GM19193 (cell line): Measurements from ENCODE around the gene MIER3.

Experiments used
- POLR2A ChIP-seq: IDR thresholded peaks from 4 replicates; pipeline ENCODE4 v1.6.1; 2011; ENCODE audit not compliant: insufficient read depth, insufficient read length; ENCODE audit errors: extremely low read depth

The MIER3 gene

DNA sequence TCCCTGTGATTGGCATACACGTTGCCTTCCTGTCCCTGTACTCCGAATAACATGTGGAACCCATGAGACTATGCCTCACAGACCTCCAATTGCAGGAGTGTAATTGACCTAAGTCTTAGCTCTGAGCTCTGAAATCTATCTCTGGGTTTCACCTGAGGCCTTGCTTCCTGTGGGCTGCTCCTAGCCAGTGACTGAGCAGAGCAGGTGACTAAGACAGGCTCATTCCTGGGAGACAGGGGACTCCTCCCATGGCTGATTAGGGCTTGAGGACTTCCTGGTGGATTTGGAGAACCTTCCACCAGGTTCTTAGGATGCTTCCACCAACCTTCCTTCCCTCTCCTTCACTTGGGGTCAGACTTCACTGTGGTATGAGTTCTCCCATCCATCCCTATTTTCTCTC lies 22.3 kb upstream of the MIER3 start:
- TF ChIP-seq POLR2A = no peak

- TF ChIP-seq POLR2A = no peak
Observed at GRCh38 chr5:56973473-56973872, 21.6 kb upstream of the MIER3 start.

DNA sequence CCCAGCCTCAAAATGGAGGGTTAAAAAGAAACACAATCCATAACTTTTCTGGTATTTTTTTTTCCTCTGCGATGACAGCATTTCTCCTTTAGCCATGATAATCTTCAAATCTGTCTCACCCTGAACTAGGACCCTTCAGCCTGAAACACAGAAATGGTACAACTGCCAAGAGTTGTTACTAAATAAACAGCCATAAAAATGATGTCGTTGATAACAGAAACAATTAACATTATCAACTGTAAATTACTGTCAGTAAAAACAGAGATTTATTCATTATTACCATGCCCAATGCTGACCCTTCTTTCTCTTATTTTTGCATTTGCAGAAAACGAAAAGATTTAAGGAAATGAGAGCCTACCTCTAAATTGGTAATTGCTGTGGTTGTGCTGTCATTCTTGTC lies 19.4 kb upstream of the MIER3 start:
- TF ChIP-seq POLR2A = no peak

GRCh38 chr5:56964173-56964572 lies 12.2 kb upstream of the MIER3 start:
- TF ChIP-seq POLR2A = no peak

DNA sequence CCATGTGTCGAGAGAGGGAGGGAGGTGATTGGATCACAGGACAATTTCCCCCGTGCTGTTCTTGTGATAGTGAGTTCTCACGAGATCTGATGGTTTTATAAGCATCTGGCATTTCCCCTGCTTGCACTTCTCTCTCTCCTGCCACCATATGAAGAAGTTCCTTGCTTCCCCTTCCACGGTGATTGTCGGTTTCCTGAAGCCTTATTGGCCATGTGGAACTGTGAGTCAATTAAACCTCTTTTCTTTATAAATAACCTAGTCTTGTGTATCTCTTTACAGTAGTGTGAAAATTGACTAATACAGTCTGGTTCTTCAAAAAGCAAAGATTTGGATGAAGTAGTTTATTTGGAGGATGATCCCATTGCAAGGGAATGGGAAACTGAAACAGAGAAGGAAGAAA lies 11.3 kb upstream of the MIER3 start:
- no peak for TF ChIP-seq POLR2A

DNA sequence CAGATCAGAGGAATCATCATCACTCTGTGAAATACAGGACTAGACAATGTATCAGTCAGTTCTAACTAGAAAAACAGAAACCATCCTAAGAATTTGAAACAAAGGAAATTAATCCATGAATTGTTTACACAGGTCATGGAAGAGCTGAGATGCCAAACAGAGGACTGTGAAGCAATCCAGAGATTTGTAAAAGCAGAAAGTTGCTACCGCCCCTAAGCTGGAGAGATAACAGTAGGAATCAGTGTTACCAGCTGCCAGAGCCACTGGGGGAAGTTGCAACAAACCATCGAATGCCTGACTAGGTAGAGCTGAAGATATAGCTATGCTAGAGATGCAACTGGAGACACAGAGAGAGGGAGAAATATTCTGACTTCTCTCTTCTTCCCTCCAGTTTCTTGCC lies 10.4 kb upstream of the MIER3 start:
- TF ChIP-seq POLR2A = no peak

DNA sequence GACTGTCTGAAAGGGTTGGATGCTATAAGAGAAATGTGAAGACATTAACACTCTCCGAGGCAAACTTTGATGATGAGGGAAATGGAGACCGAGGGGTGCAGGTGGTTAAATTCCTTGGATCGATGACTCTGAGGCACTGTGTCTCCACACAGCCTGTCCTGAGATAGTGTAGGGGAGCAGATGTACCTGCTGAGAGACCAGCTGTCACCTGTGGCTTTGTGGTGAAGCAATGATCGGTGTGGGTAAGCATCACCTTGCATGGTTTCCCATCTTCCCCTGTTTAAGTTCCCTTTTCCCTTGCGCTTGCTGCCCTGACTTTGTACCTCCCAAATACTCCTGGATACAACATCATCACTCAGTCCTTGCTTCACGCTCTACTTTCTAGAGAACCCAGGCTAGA lies 9.8 kb upstream of the MIER3 start:
- TF ChIP-seq POLR2A = no peak

- TF ChIP-seq POLR2A = no peak
Observed at GRCh38 chr5:56959326-56959725, 7.4 kb upstream of the MIER3 start.

- TF ChIP-seq POLR2A = no peak
Observed at GRCh38 chr5:56958595-56958994, 6.7 kb upstream of the MIER3 start.

GRCh38 chr5:56954262-56954661 lies 2.3 kb upstream of the MIER3 start:
- no peak for TF ChIP-seq POLR2A

- no peak for TF ChIP-seq POLR2A
Observed at GRCh38 chr5:56951126-56951945, 587 bp downstream of the MIER3 start.

DNA sequence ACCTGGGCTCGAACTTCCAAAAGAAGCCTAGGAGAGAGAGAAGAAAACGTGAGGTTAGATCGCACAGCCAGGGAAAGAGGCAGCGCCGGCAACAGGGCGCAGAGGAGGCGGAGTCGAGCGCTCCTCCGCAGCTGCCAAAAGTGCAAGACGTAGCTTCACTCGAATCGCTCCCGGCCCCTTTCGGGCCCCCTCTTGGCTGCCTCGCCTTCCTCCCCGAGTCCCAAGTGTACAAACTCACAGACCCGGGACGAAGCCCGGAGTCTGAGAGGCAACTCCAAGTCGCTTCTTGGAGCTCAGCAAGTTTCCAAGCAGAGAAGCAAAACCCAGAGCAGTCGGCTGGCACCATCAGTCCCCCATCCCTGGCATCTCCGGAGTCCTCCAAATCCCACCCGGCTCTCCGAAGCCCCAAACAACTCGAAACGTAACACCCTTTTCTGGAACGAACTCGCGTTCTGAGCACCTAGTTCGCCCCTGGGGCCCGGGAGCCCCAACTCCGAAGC lies 1.2 kb downstream of the MIER3 start:
- TF ChIP-seq POLR2A = peak; percentile 9

- no peak for TF ChIP-seq POLR2A
Observed at GRCh38 chr5:56947052-56947451, 4.9 kb downstream of the MIER3 start.

DNA sequence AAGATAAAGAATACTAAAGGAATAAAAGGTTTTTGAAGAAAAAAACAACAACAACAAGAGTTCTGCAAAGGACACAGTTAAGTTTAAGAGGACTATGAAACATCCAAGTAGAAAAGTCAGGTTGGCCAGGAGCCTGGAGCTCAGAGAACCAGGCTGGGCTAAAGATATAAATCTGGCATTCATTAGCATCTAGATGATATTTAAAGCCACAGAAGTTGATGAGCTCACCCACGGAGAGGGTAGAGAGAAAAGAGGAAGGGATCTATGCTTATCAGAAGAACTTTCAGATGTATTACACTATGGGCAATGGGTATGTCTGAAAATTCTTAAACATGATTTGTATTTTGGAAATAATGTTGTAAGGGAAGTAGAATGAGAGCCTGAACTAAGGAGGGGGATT lies 9.9 kb downstream of the MIER3 start:
- TF ChIP-seq POLR2A = no peak

DNA sequence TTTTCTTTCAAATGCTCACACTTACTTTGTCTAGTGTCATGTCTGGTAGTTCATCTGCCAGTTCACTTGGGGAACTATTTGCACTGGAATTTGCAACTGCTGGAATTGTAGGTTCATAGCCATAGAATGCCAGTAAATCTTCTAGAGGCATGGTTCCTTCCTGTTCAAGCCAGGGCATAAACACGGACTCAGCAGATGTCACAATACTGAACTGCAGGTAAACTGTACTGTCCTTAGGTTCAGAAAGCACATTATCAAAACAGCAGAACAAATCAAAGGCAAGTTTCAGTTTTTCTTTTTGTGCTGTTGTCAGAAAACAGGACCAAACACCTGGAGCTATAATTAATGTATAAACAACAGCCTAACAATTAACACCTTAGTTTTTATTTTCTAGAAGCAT lies 13.1 kb downstream of the MIER3 start:
- no peak for TF ChIP-seq POLR2A

DNA sequence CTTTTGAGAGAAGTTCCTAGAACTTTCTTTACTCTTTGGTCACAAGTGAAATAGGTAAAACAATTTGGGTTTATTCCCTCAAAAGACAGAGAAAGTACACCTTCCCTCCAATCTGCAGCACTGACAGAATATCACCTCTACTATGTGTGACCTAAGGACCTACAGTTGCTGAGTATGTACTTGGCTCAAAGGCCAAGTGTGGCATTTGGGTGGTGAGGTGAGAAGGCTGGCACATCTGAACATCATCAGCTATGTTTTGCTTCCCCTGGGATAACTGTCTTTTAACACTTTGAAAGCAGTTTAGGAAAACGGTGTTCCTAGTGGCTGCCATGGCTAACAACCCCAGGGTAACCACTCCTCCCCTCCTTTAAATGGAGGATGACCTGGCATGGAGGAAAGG lies 17.6 kb downstream of the MIER3 start:
- no peak for TF ChIP-seq POLR2A

DNA sequence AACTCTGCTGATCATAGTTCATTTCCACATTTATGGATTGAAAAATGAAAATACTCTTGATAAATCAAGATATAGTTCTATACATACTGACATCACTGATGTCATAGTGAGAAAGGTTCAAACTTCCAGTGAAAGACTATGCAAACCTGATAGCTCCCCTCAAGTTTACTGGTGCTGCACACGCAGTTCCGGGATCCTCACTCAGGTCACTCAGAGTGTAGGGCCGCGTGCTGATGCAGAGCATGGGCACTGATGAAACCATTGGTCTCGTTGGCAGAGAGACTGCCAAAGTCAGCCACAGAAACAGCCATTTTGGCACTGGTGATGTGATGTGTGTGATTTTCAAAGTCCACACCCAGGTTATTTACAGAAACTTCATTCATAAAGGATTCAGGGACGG lies 29.0 kb downstream of the MIER3 start:
- no peak for TF ChIP-seq POLR2A
